Measurements from ENCODE around the gene YPEL4.

The YPEL4 gene

GRCh38 chr11:57646799-57647303 is 2.9 kb downstream of the YPEL4 start:
- no peak for DNase-seq (ENCODE audit: low read depth)
- TF ChIP-seq, protein P1, sequence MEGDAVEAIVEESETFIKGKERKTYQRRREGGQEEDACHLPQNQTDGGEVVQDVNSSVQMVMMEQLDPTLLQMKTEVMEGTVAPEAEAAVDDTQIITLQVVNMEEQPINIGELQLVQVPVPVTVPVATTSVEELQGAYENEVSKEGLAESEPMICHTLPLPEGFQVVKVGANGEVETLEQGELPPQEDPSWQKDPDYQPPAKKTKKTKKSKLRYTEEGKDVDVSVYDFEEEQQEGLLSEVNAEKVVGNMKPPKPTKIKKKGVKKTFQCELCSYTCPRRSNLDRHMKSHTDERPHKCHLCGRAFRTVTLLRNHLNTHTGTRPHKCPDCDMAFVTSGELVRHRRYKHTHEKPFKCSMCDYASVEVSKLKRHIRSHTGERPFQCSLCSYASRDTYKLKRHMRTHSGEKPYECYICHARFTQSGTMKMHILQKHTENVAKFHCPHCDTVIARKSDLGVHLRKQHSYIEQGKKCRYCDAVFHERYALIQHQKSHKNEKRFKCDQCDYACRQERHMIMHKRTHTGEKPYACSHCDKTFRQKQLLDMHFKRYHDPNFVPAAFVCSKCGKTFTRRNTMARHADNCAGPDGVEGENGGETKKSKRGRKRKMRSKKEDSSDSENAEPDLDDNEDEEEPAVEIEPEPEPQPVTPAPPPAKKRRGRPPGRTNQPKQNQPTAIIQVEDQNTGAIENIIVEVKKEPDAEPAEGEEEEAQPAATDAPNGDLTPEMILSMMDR (IDR thresholded peaks at IDR 0.05; ENCODE audit: low read depth, low read length, missing control alignments): no peak
- no peak overlapping the region for H3K4me3 ChIP-seq (ENCODE audit: low read depth, low read length)
- in situ Hi-C loops (cut with HindIII; ENCODE audit: low sequenced_read_pairs): no loop called here

- no peak overlapping the region for H3K4me3 ChIP-seq (ENCODE audit: low read depth, low read length)
- TF ChIP-seq, protein P1 (IDR thresholded peaks at IDR 0.05; ENCODE audit: low read depth, low read length, missing control alignments): no peak
- in situ Hi-C loops (cut with HindIII; ENCODE audit: low sequenced_read_pairs): no loop called here
- no peak for DNase-seq (ENCODE audit: low read depth)
These were observed 3.4 kb downstream of the YPEL4 start for GRCh38 chr11:57646194-57646798.

DNA sequence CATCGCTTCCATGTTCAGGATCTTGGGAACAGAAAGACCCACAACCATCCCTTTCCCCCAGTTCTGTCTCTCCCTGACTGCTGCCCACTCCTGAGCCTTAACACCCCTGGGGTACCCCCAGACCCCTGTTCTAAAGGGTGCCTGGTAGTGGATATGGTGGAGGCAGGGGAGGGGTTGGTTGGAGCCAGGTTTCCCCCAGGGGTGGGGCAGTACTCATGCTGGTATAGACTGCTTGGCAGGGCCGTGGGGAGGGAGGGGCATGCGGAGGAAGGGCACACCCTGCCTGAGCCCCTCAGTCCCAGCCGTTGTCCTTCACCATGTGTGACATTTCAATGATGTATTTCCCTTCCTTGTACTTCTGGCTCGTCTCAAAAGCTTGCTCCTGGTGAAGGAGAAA is 4.0 kb downstream of the YPEL4 start:
- in situ Hi-C loops (cut with HindIII; ENCODE audit: low sequenced_read_pairs): no loop called here
- TF ChIP-seq, protein P1 (IDR thresholded peaks at IDR 0.05; ENCODE audit: low read depth, low read length, missing control alignments): no peak
- no peak for DNase-seq (ENCODE audit: low read depth)
- H3K4me3 ChIP-seq (ENCODE audit: low read depth, low read length): no peak overlapping the region

GRCh38 chr11:57644748-57645688 is 4.7 kb downstream of the YPEL4 start:
- DNase-seq (ENCODE audit: low read depth): peak; percentile 52
- no peak overlapping the region for H3K4me3 ChIP-seq (ENCODE audit: low read depth, low read length)
- TF ChIP-seq, protein P1 (IDR thresholded peaks at IDR 0.05; ENCODE audit: low read depth, low read length, missing control alignments): peak; percentile 86
- in situ Hi-C loops (cut with HindIII; ENCODE audit: low sequenced_read_pairs): no loop called here

DNA sequence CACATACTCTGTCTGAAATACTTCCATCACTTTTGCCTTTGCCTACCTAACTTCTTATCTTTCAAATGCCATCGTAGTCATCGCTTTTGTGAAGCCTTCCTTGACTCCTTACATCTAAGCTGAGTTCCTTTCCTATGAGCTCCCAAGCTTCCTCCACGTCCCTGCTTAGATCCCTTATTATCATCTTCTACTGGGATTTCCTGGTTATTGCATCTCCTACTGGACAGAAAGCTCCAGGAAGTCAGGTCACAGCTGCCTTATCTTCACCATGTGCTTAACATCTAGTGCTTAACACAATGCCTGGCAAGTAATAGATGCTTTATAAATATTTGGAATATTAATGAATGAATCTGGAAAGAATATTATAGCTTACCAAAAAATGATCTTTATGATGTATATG is 5.9 kb downstream of the YPEL4 start:
- in situ Hi-C loops (cut with HindIII; ENCODE audit: low sequenced_read_pairs): no loop called here
- TF ChIP-seq, protein P1 (IDR thresholded peaks at IDR 0.05; ENCODE audit: low read depth, low read length, missing control alignments): no peak
- DNase-seq (ENCODE audit: low read depth): no peak
- H3K4me3 ChIP-seq (ENCODE audit: low read depth, low read length): no peak overlapping the region

DNA sequence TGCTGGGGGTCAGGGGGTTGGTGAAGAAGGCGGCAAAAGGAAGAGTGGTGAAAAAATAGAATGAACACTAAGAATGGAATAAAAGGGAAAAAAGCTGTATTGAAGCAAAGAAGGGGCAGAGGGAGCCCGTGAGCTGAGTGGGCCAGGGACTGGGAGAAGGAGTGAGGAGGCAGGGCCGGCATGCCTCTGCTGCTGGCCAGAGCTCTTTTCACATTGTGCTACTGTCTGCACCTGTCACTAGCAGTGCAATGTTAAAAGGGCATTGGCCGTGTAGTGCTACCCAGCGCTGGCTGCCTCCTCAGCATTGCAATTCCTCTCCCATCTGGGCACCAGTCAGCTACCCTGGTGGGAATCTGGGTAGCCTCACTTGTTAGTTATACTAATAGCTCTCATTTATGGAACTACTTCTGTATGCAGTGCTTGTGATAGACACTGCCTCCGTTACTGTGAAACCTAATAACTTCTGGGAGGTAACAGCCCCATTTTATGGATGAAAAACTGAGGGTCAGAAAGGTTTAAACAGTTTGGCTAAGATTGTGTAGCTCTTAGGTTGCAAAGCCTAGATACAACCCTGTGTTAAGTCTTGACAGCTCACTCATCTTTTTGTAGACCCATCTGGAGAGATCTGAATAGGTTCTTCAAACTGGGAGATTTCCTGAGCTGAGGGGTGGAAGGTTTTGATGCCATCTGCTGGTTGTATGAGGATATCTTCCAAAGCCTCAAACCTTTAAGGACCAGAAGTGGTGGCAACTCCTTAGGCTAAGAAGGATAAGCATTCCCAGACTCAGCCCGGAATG is 8.5 kb downstream of the YPEL4 start:
- peak overlapping the region; percentile 9 for H3K4me3 ChIP-seq (ENCODE audit: low read depth, low read length)
- in situ Hi-C loops (cut with HindIII; ENCODE audit: low sequenced_read_pairs): no loop called here
- no peak for DNase-seq (ENCODE audit: low read depth)
- TF ChIP-seq, protein P1 (IDR thresholded peaks at IDR 0.05; ENCODE audit: low read depth, low read length, missing control alignments): peak; percentile 63
